Measurements from ENCODE around the gene TAF10.

TAF10 gene

DNA sequence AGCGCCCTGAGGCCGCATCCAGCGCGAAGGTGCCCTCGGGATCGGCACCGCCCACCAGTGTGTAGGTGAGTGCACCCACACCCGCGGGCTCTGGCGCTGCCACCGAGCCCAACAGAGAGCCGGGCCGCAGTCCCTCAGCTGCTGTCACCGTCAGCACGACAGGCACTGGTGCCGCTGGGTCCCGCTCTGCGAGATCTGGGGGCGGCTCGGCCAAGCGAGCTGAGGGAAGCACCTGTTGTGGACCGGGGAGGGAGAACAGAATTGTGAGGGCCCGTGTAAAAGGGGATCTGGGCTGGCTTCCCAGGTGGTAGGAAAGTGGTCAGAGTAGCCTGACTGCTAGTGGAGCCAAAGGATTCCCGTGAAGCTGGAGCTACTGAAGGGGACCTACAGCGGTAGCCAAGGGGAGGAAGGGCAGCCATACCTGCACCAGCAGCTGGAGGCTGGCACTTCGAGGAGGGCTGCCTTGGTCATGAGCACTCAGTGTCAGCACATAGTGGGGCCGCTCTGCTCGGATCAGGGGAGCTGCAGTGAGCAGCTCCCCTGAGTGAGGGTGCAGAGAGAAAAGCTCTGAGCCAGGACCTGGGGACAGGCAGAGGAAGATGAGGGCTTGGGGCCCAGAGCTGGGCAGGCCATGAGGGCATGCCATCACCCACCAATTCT lies 18.7 kb upstream of the TAF10 start:
- no peak for DNase-seq (ENCODE audit: low read depth in 2 of 2)
- no peak overlapping the region for H3K4me3 ChIP-seq (replicated peaks in 1 of 2; ENCODE audit: low read depth in 2 of 2, low read length in 2 of 2)
- TF ChIP-seq, protein P1, sequence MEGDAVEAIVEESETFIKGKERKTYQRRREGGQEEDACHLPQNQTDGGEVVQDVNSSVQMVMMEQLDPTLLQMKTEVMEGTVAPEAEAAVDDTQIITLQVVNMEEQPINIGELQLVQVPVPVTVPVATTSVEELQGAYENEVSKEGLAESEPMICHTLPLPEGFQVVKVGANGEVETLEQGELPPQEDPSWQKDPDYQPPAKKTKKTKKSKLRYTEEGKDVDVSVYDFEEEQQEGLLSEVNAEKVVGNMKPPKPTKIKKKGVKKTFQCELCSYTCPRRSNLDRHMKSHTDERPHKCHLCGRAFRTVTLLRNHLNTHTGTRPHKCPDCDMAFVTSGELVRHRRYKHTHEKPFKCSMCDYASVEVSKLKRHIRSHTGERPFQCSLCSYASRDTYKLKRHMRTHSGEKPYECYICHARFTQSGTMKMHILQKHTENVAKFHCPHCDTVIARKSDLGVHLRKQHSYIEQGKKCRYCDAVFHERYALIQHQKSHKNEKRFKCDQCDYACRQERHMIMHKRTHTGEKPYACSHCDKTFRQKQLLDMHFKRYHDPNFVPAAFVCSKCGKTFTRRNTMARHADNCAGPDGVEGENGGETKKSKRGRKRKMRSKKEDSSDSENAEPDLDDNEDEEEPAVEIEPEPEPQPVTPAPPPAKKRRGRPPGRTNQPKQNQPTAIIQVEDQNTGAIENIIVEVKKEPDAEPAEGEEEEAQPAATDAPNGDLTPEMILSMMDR (IDR thresholded peaks at IDR 0.05; ENCODE audit: low read depth, low read length) = no peak

DNA sequence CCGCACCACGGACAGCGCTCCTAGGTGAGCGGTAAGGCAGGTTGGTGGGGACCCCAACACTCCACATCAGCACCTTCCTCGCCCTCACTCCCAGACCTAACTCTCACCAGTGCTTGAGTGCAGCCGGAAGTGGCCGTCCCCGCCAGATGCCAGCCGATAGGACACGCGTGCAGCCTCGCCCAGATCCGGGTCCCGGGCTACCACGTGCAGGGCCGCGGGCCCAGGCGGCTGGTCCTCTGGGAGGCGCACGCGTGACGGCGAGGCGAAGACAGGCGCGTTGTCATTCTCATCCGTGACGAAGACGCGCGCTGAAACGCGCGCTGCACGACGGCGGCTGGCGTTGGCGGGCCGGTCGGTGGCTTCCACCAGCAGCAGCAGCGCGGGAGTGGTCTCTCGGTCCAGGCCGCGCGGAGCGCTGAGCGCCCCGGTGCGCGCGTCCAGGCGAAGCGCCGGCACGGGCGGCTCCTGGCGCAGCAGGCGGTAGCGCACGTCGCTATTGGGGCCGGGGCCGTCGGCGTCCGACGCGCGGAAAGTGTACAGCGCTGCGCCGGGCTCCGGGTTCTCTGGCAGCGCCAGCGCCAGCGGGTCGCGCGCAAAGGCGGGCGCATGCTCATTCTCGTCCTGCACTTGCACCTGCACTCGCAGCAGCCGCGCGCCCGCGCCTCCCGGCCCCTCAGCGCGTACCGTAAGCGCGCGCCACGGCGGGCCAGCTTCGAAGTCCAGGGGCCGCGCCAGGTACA lies 18.0 kb upstream of the TAF10 start:
- no peak overlapping the region for H3K4me3 ChIP-seq (replicated peaks in 1 of 2; ENCODE audit: low read depth in 2 of 2, low read length in 2 of 2)
- TF ChIP-seq, protein P1 (IDR thresholded peaks at IDR 0.05; ENCODE audit: low read depth, low read length) = no peak
- DNase-seq (ENCODE audit: low read depth in 2 of 2) = no peak

DNA sequence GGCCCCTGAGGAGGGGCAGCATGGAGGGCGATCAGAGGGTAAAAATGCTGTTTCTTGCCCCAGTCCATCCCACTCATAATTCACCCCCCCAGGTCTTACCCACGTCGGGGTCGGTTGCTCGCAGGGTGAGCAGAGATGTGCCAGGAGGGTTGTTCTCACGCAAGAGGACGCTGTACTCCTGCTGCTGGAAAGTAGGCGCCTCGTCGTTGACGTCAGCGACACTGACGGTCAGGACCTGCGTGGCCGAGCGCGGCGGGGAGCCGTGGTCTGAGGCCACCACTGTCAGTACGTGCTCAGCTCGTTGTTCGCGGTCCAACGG lies 17.5 kb upstream of the TAF10 start:
- H3K4me3 ChIP-seq (replicated peaks in 1 of 2; ENCODE audit: low read depth in 2 of 2, low read length in 2 of 2) = no peak overlapping the region
- TF ChIP-seq, protein P1 (IDR thresholded peaks at IDR 0.05; ENCODE audit: low read depth, low read length) = no peak
- no peak for DNase-seq (ENCODE audit: low read depth in 2 of 2)

DNA sequence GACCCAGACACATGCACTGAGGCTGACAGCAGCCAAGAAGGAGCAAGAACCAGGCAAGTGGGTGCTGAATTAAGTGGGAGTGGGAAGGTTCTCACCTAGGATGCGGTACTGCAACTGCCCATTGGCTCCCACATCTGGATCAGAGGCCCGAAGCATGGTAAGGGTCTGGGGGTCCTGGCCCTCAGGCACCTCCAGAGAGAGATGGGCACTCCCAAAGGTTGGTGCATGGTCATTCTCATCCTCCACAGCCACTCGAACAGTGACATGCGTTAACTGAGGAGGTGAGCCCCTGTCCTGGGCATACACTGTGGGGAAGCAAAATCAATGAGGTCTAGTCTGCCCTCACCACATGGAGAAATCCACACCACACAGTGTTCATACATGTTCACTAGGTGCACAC lies 16.5 kb upstream of the TAF10 start:
- H3K4me3 ChIP-seq (replicated peaks in 1 of 2; ENCODE audit: low read depth in 2 of 2, low read length in 2 of 2) = no peak overlapping the region
- DNase-seq (ENCODE audit: low read depth in 2 of 2) = no peak
- TF ChIP-seq, protein P1 (IDR thresholded peaks at IDR 0.05; ENCODE audit: low read depth, low read length) = no peak

DNA sequence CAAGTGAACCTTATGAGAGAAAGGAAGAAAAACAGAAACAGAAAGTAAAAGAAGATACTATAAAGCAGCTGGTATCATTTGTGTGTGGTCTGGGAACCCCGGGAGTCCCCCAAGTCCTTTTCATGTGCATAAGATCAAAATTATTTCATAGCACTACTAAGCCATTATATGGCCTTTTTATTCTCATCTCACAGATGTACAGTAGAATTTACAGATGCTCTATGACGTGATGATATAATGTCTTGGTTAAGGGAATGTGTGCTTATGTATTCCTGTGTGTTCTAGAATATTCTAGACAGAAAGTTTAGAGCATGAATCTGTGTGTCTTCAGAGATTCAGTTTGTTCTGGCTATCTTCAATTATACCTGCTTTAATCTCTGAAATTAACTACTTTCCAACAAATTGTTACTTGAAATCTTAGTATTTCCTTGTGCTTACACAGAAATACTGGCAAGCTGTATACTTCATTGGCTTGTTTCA lies 15.8 kb upstream of the TAF10 start:
- DNase-seq (ENCODE audit: low read depth in 2 of 2) = no peak
- TF ChIP-seq, protein P1 (IDR thresholded peaks at IDR 0.05; ENCODE audit: low read depth, low read length) = no peak
- no peak overlapping the region for H3K4me3 ChIP-seq (replicated peaks in 1 of 2; ENCODE audit: low read depth in 2 of 2, low read length in 2 of 2)

DNA sequence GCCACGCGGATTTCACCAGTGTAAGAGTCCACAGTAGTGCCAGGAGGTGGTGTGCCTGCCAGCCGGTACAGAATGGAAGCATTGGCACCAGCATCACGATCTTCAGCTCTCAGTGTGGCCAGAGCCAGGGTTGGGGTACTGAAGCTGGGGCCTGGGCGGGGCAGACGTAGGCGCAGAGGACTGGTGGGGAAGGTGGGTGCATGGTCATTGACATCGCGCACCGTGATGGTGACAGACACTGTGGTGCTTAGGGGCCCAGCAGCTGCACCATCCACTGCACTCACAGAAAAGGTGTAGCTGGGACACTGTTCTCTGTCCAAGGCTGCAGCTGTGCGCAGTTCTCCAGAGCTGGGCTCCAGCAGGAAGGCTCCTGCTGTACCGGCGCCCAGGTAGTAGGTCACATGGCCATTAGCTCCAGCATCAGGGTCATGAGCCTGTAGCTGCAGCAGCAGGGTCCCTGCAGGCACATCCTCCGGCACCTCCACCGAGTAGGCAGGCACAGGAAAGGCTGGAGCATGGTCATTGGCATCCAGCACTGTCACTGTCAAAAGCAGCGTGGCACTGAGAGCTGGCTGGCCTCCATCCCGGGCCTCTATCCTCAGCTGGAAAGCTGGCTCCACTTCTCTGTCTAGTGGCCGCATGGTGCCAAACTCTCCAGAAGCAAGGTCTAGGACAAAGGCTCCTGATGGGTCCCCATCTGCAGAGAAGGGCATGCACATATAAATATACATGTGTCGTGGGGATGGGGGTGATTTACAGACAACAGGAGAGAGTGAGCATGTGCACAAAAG lies 15.2 kb upstream of the TAF10 start:
- DNase-seq (ENCODE audit: low read depth in 2 of 2) = no peak
- H3K4me3 ChIP-seq (replicated peaks in 1 of 2; ENCODE audit: low read depth in 2 of 2, low read length in 2 of 2) = no peak overlapping the region
- TF ChIP-seq, protein P1 (IDR thresholded peaks at IDR 0.05; ENCODE audit: low read depth, low read length) = no peak

All from cardiac fibroblast (primary cell).